WERI-Rb-1 (cell line): ENCODE data around the gene VRK2.
"Not testable (repeated sequence)": the region's sequence is repeated elsewhere in the genome, so short reads cannot be mapped to it uniquely, and the experiment has no call there.

ENCODE experiments used
- DNase-seq: peaks from one replicate; pipeline ENCODE4 v3.0.0-alpha.2; 2020
- H3K27ac ChIP-seq: fragments of 250-450 bp; sonication (Bioruptor Pico); 2 replicates; pipeline ENCODE4 v1.5.1; 2020; ENCODE audit warnings: mild to moderate bottlenecking, moderate library complexity
- H3K27me3 ChIP-seq: fragments of 250-450 bp; sonication (Bioruptor Pico); 2 replicates; pipeline ENCODE4 v1.5.1; 2021; ENCODE audit warnings: mild to moderate bottlenecking, low read depth, moderate library complexity; ENCODE audit not compliant: insufficient read depth, severe bottlenecking
- H3K36me3 ChIP-seq: fragments of 250-450 bp; sonication (Bioruptor Pico); 2 replicates; pipeline ENCODE4 v1.5.1; 2020; ENCODE audit warnings: mild to moderate bottlenecking, moderate library complexity
- H3K4me3 ChIP-seq: 2 replicates; pipeline ENCODE4 v1.5.1; 2011; ENCODE audit warnings: low read depth, mild to moderate bottlenecking, control low read depth, low read length
- H3K9me3 ChIP-seq: fragments of 250-450 bp; sonication (Bioruptor Pico); 2 replicates; pipeline ENCODE4 v1.5.1; 2021; ENCODE audit warnings: mild to moderate bottlenecking, moderate library complexity; ENCODE audit not compliant: severe bottlenecking
- CTCF ChIP-seq: IDR thresholded peaks from 2 replicates; pipeline ENCODE4 v1.5.1; 2011; ENCODE audit warnings: low read depth, mild to moderate bottlenecking, control low read depth, inconsistent platforms, low read length

VRK2 gene

GRCh38 chr2:58140508-58141072, 94.0 kb downstream of the VRK2 start:
- TF ChIP-seq CTCF, result no peak
- Histone ChIP-seq H3K9me3 (no peaks in the 10 kb centered on the region), H3K27ac (no peak overlapping the region), H3K36me3 (no peaks in the 10 kb centered on the region), H3K4me3 (no peak overlapping the region), H3K27me3 (no peaks in the 10 kb centered on the region)
- no peak for DNase-seq

- H3K27ac ChIP-seq, DNase-seq, H3K4me3 ChIP-seq, H3K27me3 ChIP-seq, H3K9me3 ChIP-seq, H3K36me3 ChIP-seq: not testable (repeated sequence)
These were observed 99.2 kb downstream of the VRK2 start for GRCh38 chr2:58145769-58146168.

- no peak for DNase-seq
- H3K9me3 ChIP-seq, result no peaks in the 10 kb centered on the region
- no peak overlapping the region for H3K27ac ChIP-seq
- no peak overlapping the region for H3K4me3 ChIP-seq
- H3K36me3 ChIP-seq, result no peaks in the 10 kb centered on the region
- H3K27me3 ChIP-seq, result no peaks in the 10 kb centered on the region
- TF ChIP-seq CTCF, result no peak
These were observed 100.1 kb downstream of the VRK2 start for GRCh38 chr2:58146707-58147106.

GRCh38 chr2:58155160-58155778, 108.7 kb downstream of the VRK2 start:
- H3K27ac ChIP-seq, result no peak overlapping the region
- DNase-seq, result no peak
- no peaks in the 10 kb centered on the region for H3K9me3 ChIP-seq
- no peak overlapping the region for H3K4me3 ChIP-seq
- H3K36me3 ChIP-seq, result peaks cover 26% of the 10 kb centered on the region
- no peak for TF ChIP-seq CTCF
- H3K27me3 ChIP-seq, result no peaks in the 10 kb centered on the region

- Histone ChIP-seq H3K9me3 (no peaks in the 10 kb centered on the region), H3K27ac (no peak overlapping the region), H3K27me3 (no peaks in the 10 kb centered on the region), H3K4me3 (no peak overlapping the region), H3K36me3 (peaks cover 42% of the 10 kb centered on the region)
- DNase-seq, result no peak
- no peak for TF ChIP-seq CTCF
These were observed 110.2 kb downstream of the VRK2 start for GRCh38 chr2:58156780-58157179.

- Histone ChIP-seq H3K4me3 (no peak overlapping the region), H3K36me3 (peaks cover 50% of the 10 kb centered on the region), H3K27ac (no peak overlapping the region), H3K27me3 (no peaks in the 10 kb centered on the region), H3K9me3 (no peaks in the 10 kb centered on the region)
- no peak for TF ChIP-seq CTCF
- DNase-seq, result no peak
These were observed 111.1 kb downstream of the VRK2 start for GRCh38 chr2:58157754-58158153.
